ENCODE results near the gene ZFYVE28.

ZFYVE28 gene

GRCh38 chr4:2365913-2366210 lies 52.6 kb downstream of the ZFYVE28 start:
- no peak for DNase-seq (ENCODE audit: extremely low read depth, low read depth)
- no peak for TF ChIP-seq CTCF (IDR thresholded peaks at IDR 0.05; ENCODE audit: low read depth, low read length)

- DNase-seq (ENCODE audit: extremely low read depth, low read depth): no peak
- no peak for TF ChIP-seq CTCF (IDR thresholded peaks at IDR 0.05; ENCODE audit: low read depth, low read length)
Observed at GRCh38 chr4:2365054-2365912, 53.2 kb downstream of the ZFYVE28 start.

- peak; percentile 27 for DNase-seq (ENCODE audit: extremely low read depth, low read depth)
- TF ChIP-seq CTCF (IDR thresholded peaks at IDR 0.05; ENCODE audit: low read depth, low read length): no peak
Observed at GRCh38 chr4:2364654-2365053, 53.8 kb downstream of the ZFYVE28 start.

- TF ChIP-seq CTCF (IDR thresholded peaks at IDR 0.05; ENCODE audit: low read depth, low read length): no peak
- no peak for DNase-seq (ENCODE audit: extremely low read depth, low read depth)
Observed at GRCh38 chr4:2363951-2364653, 54.3 kb downstream of the ZFYVE28 start.

GRCh38 chr4:2363056-2363721 lies 55.3 kb downstream of the ZFYVE28 start:
- peak; percentile 4 for DNase-seq (ENCODE audit: extremely low read depth, low read depth)
- no peak for TF ChIP-seq CTCF (IDR thresholded peaks at IDR 0.05; ENCODE audit: low read depth, low read length)

- TF ChIP-seq CTCF (IDR thresholded peaks at IDR 0.05; ENCODE audit: low read depth, low read length): no peak
- no peak for DNase-seq (ENCODE audit: extremely low read depth, low read depth)
Observed at GRCh38 chr4:2362266-2363055, 56.0 kb downstream of the ZFYVE28 start.

All from AG09319 (cell line).